HK-2 (cell line): ENCODE data around the gene COA1.

Experiments used
- DNase-seq: peaks from one replicate; pipeline ENCODE4 v3.0.0-alpha.2; 2018; ENCODE audit not compliant: unreplicated experiment

COA1 gene

GRCh38 chr7:43653466-43653865, 75.9 kb downstream of the COA1 start:
- DNase-seq = no peak

DNA sequence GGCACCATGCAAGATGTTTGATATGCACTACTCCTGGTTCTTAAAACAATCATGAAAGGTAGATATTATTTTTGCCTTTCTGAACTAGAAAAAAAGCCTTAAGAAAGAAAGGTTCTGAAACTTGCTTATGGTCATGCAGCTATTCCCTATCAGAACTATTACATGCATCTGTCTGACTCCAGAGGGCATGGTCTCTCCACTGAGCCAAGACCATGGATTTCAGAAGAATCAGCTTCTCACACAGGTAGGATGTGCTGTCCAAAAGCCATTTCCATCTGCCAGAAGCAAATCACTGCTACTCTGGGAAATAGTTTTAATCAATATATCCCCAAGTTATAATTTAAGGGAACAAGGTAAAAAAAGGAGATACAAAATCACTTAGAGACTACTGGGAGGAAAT, 77.0 kb downstream of the COA1 start:
- no peak for DNase-seq

- DNase-seq = peak; percentile 40
Observed at GRCh38 chr7:43650457-43651052, 78.8 kb downstream of the COA1 start.

- no peak for DNase-seq
Observed at GRCh38 chr7:43649755-43650274, 79.5 kb downstream of the COA1 start.

GRCh38 chr7:43648473-43649406, 80.6 kb downstream of the COA1 start:
- peak; percentile 47 for DNase-seq

- peak; percentile 75 for DNase-seq
Observed at GRCh38 chr7:43647673-43648472, 81.5 kb downstream of the COA1 start.

GRCh38 chr7:43647339-43647672, 82.0 kb downstream of the COA1 start:
- DNase-seq = no peak

DNA sequence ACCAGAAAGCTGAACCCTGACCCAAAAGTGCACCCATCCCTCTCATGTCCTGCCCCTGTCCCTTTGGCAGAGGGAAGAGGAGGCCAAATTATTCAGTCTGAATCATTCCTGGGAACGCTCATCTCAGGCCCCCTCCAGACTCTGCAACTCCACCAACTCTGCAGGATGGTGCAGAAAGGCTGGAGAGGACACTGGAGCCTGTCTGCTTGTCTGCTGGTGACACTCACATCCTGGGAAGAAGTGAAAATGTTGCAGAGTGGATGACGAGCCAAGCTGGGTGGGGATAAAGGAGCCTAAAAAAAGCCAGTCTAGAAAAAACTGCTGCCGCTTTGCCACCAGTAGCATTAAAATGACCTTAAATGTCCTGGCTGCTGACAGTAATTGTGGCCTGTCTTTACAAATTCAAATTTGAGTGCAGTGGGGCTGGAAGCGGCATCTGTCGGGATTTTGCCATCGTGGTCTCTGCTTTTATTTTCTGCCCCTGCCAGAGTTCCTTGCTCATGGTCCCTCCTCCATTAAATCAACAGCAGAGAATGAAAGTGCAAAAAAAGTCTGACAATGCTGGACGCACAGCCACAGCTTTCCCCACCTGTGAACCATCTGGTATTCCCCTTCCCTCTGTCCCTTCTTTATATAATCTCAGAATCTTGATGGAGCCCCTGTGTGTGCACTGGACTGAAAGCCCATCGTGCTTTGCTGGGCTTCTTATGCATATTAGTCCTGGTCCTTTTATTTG, 82.6 kb downstream of the COA1 start:
- no peak for DNase-seq

GRCh38 chr7:43645699-43646226, 83.6 kb downstream of the COA1 start:
- no peak for DNase-seq

DNA sequence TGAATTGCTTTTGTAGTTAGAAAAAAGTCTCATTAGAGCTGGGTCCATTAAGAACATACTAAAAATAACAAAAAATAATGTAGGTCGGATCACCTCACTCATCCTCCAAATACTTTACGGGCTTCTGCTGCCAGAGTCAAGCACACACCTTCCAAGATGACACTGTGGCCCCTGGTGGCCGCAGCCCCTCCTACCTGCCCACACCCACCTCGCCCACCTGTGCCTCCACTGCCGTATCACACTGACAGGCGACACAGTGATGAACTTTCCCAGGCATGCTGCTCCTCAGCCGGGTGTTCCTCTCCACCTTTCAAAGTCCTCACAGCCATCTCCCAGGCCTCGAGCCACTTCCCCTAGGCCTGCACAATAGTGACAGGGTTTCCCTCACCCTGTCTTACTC, 85.5 kb downstream of the COA1 start:
- DNase-seq = no peak

- no peak for DNase-seq
Observed at GRCh38 chr7:43642897-43643630, 86.3 kb downstream of the COA1 start.

- DNase-seq = no peak
Observed at GRCh38 chr7:43640679-43641078, 88.6 kb downstream of the COA1 start.

GRCh38 chr7:43639858-43640491, 89.3 kb downstream of the COA1 start:
- DNase-seq = no peak

DNA sequence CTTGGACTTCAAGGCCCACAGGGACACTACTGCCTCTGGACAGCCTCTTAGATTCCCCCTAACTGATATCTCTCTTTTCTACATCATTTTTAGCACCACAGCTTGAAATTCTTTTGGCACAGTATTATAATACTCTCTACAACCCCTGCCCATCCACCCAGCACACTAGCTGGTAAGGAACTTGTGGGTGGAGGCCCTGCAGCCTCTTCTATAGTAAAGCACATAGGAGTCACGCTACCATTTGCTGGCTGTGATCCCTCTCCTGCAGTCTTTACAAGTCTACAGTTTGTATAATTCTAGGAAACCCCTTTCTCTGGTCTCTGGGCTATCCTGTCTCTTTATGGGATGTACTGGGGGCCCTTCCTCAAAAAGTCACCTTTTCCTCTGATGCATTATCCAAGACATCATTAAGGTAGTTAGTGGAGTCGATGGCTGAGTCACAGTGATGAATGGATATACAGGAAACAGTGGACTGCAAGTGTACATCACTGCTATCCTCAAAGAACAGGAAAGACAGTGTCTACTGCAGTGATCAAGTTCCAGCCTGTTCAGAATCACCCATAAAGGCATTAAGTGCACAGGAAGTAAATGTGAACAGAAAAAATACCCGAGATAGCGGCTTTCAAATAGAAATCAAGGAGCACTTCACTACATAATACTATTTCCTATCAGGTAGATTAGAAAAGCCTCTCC, 92.1 kb downstream of the COA1 start:
- no peak for DNase-seq

- DNase-seq = no peak
Observed at GRCh38 chr7:43636093-43636492, 93.2 kb downstream of the COA1 start.

DNA sequence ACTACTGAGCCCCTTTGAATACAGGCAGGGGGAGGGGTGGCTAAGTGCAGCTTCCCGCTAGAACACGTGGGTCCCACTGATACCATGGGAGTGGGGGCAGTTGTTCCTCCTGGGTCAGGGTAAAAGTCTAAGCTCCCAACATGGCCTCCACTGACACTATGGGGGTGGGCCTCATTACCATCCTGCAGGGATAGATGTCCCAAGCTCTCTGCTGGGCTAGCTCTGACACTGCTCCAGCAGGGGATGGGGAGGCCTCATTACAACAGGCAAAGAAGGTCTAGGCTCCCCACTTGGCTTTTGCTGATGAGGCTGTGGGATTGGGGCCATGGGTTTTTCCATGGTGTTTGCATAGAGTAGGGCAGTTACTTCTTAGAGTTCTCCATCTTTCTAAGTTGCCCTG, 94.9 kb downstream of the COA1 start:
- DNase-seq = no peak

DNA sequence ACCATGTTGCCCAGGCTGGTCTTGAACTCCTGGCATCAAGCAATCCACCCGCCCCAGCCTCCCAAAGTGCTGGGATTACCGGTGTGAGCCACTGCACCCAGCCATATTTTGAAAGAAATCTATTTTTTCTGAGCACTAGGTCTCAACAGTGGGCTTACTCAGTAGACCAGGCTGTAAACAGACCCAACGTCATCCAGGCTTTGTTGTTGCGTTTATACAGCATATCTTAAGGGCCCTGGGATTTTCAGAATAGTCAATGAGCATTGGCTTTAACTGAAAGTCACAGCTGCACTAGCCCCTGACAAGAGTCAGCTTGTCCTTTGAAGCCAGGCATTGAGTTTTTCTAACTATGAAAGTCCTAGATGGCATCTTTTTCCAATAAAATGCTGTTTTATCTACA, 96.6 kb downstream of the COA1 start:
- DNase-seq = no peak

- DNase-seq = no peak
Observed at GRCh38 chr7:43631559-43631958, 97.8 kb downstream of the COA1 start.

- no peak for DNase-seq
Observed at GRCh38 chr7:43630482-43630881, 98.8 kb downstream of the COA1 start.

DNA sequence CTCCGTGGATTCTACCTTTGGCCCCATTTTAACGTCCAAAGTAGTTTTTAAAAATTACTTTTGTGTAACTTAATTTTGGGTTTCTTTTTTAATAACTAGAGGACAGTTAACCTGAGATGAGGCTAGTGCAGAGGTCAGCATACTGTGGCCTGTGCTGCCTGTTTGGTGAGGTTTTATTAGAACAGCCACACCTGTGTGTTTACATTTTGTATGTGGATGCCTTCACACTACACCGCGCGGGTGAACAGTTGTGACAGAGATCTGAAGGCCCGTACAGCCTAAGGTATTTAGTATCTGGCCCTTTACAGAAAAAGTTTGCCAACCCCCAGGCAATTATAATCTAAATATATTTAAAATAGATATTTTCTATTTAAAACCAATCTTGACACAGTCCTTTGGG, 99.5 kb downstream of the COA1 start:
- no peak for DNase-seq
